HepG2 (cell line): Measurements from ENCODE around the gene ZNHIT1. TPM values are rescaled to one million over a fixed set of nuclear protein-coding genes. Genes with fewer than 3 reads are reported as not detected.

ENCODE experiments used
- DR1 ChIP-seq: sonication (generic); formaldehyde crosslinking; IDR thresholded peaks from 2 replicates; pipeline ENCODE4 v1.8.0; 2021; ENCODE audit warnings: mild to moderate bottlenecking, missing genetic modification reagents, inconsistent platforms
- HNF4G ChIP-seq, 2 experiments: sonication (generic) in 1 of 2; formaldehyde crosslinking in 1 of 2; IDR thresholded peaks; 2 replicates each; pipeline versions ENCODE4 v1.4.0 to v1.6.1; 2011 to 2020; ENCODE audit warnings: borderline replicate concordance in 2 of 2, low read depth in 2 of 2, mild to moderate bottlenecking in 2 of 2, low read length in 1 of 2, missing genetic modification reagents in 1 of 2, moderate library complexity in 1 of 2
- HOXA3 ChIP-seq: sonication (generic); formaldehyde crosslinking; IDR thresholded peaks from 2 replicates; pipeline ENCODE4 v1.5.0; 2020; ENCODE audit warnings: missing genetic modification reagents
- PRDM15 ChIP-seq: sonication (generic); formaldehyde crosslinking; IDR thresholded peaks from 2 replicates; pipeline ENCODE4 v1.4.0; 2020; ENCODE audit warnings: missing genetic modification reagents
- SP4 ChIP-seq: sonication (generic); formaldehyde crosslinking; IDR thresholded peaks from 2 replicates; pipeline ENCODE4 v1.8.1; 2023; ENCODE audit warnings: mild to moderate bottlenecking, missing genetic modification reagents
- STAT6 ChIP-seq: sonication (generic); formaldehyde crosslinking; IDR thresholded peaks from 2 replicates; pipeline ENCODE4 v1.4.0; 2020; ENCODE audit warnings: missing genetic modification reagents, mild to moderate bottlenecking, borderline replicate concordance
- WIZ ChIP-seq: sonication (generic); formaldehyde crosslinking; IDR thresholded peaks from 2 replicates; pipeline ENCODE4 v1.5.1; 2020; ENCODE audit warnings: mild to moderate bottlenecking, missing genetic modification reagents
- ZHX1 ChIP-seq: sonication (generic); formaldehyde crosslinking; IDR thresholded peaks from 2 replicates; pipeline ENCODE4 v1.8.1; 2022; ENCODE audit warnings: low read depth, mild to moderate bottlenecking, missing genetic modification reagents
- ZNF646 ChIP-seq: sonication (generic); formaldehyde crosslinking; IDR thresholded peaks from 2 replicates; pipeline ENCODE4 v1.9.0; 2021; ENCODE audit warnings: mild to moderate bottlenecking, missing genetic modification reagents
- ZZZ3 ChIP-seq: sonication (generic); formaldehyde crosslinking; IDR thresholded peaks from 2 replicates; pipeline ENCODE4 v1.4.0; 2020; ENCODE audit warnings: missing genetic modification reagents, mild to moderate bottlenecking, borderline replicate concordance
- polyA plus RNA-seq, 8 experiments: library from polyadenylated mRNA; depleted of rRNA in 3 of 8; stranded (reverse) in 7 of 8; unstranded in 1 of 8; fragments of >200 nt; fragmentation: Illumina TruSeq in 4 of 8; extraction: Trizol in 4 of 8; gene quantifications; 2 replicates each; pipeline versions ENCODE4 v1.2.1 to v1.2.3, GENCODE V29; 2011 to 2016; ENCODE audit warnings: low read depth in 4 of 8, missing spikeins in 1 of 8, mixed read lengths in 1 of 8; ENCODE audit not compliant: insufficient read depth in 1 of 8
- total RNA-seq, 5 experiments: library from RNA; depleted of rRNA; stranded (reverse); fragments of >200 nt; fragmentation: Illumina TruSeq; extraction: Trizol; gene quantifications; 2 replicates each; pipeline ENCODE4 v1.2.3, GENCODE V29; 2016; ENCODE audit warnings: low read depth in 1 of 5

Gene ZNHIT1
- total and polyA plus RNA-seq, 2 of the 13 experiments (the other 11 are each of a cell fraction or from before 2014, with no cell fraction given), result 32.5 to 64.5 TPM

GRCh38 chr7:101201695-101202602 lies 16.0 kb upstream of the ZNHIT1 start (continued):
- TF ChIP-seq ZNF646 (0 out of 2 replicates have a peak, but pooled peaks have one; percentile 41), SP4 (CRISPR knock-in tag) (peak; percentile 48; the same call in 1 of the 2 replicates), ZZZ3 (CRISPR knock-in tag) (0 out of 2 replicates have a peak, but pooled peaks have one; percentile 24), HOXA3 (CRISPR knock-in tag) (peak; percentile 55), HNF4G (IDR thresholded peaks at IDR 0.05; ENCODE audit: borderline replicate concordance, low read depth, low read length) (peak; percentile 48; the same call in 1 of the 2 replicates), HNF4G (CRISPR knock-in tag; IDR thresholded peaks at IDR 0.05; ENCODE audit: borderline replicate concordance, low read depth) (peak; percentile 76), WIZ (0 out of 2 replicates have a peak, but pooled peaks have one; percentile 61), STAT6 (CRISPR knock-in tag) (no peak; the same call in 1 of the 2 replicates), DR1 (CRISPR knock-in tag) (peak; percentile 79), PRDM15 (peak; percentile 93), ZHX1 (CRISPR knock-in tag) (peak; percentile 47; the same call in 1 of the 2 replicates)
